ENCODE results near the gene DGCR6L. TPM values are rescaled to one million over a fixed set of nuclear protein-coding genes. Genes with fewer than 3 reads are reported as not detected.
A peak's percentile ranks its signal among the peaks of the same experiment; 100 is the strongest.
"Not testable (repeated sequence)": the region's sequence is repeated elsewhere in the genome, so short reads cannot be mapped to it uniquely, and the experiment has no call there.

DGCR6L gene
- 10 to 100 TPM; 27.7 to 52.3 (median 36.9) TPM for total RNA-seq

GRCh38 chr22:20319745-20320658 is at the start of gene DGCR6L:
Gene DGCR6L, minus strand, starts transcription at chr22:20320060. Its CDS starts 72 bp downstream, at chr22:20319988.
- intact Hi-C loops (cut with DNase I; ENCODE audit: low total_unique reads) (no loop called here), in situ Hi-C loops (cut with MboI; ENCODE audit: low pct_ligation_motif_present in 1 of 4, low pct_unique_long_range_greater_than_20kb in 1 of 4, low sequenced_read_pairs in 3 of 4) (no loop called here)
- H3K4me3 ChIP-seq, result peak within 1 kb of the TSS; percentile 74 to 93 (median 74)
- TF ChIP-seq CTCF (IDR thresholded peaks at IDR 0.05) (peak in 1 of 5 experiments; percentile 9), POLR2AphosphoS5 (IDR thresholded peaks at IDR 0.05) (peak in 2 of 3 donors; percentile 70 to 86), EP300 (IDR thresholded peaks at IDR 0.05; ENCODE audit: low read depth) (no peak), POLR2A (IDR thresholded peaks at IDR 0.05) (peak; percentile 66)
- no peaks in the 10 kb centered on the region for H3K27me3 ChIP-seq
- H3K36me3 ChIP-seq, result no peaks in the 10 kb centered on the region
- DNase-seq, result peak; percentile 98
- H3K4me1 ChIP-seq, result peaks cover 15 to 34% (median 24%) of the 10 kb centered on the region in 4 donors
- H3K9me3 ChIP-seq, result no peaks in the 10 kb centered on the region
- 0% methylated on average over 61 of the region's 98 CpGs; no CpG with 5 or more reads in 1 of the 2 donors for WGBS, 2 donors (ENCODE audit: low coverage in 1 of 2)
- peak within 1 kb of the TSS; percentile 80 to 91 (median 88) for H3K27ac ChIP-seq

GRCh38 chr22:20368875-20369274 is 49.0 kb upstream of the DGCR6L start:
- DNase-seq; H3K4me3 ChIP-seq; intact Hi-C loops (cut with DNase I; ENCODE audit: low total_unique reads); in situ Hi-C loops (cut with MboI; ENCODE audit: low pct_ligation_motif_present in 1 of 4, low pct_unique_long_range_greater_than_20kb in 1 of 4, low sequenced_read_pairs in 3 of 4); H3K36me3 ChIP-seq; H3K9me3 ChIP-seq; H3K27me3 ChIP-seq; H3K4me1 ChIP-seq; H3K27ac ChIP-seq: not testable (repeated sequence)
- 89 to 92% methylated on average over 5 to 9 of the region's 9 CpGs for WGBS, 2 donors (ENCODE audit: low coverage in 1 of 2)

GRCh38 chr22:20366841-20367240 is 47.0 kb upstream of the DGCR6L start:
- H3K4me1 ChIP-seq; H3K9me3 ChIP-seq; intact Hi-C loops (cut with DNase I; ENCODE audit: low total_unique reads); H3K27ac ChIP-seq; H3K36me3 ChIP-seq; in situ Hi-C loops (cut with MboI; ENCODE audit: low pct_ligation_motif_present in 1 of 4, low pct_unique_long_range_greater_than_20kb in 1 of 4, low sequenced_read_pairs in 3 of 4); DNase-seq; H3K4me3 ChIP-seq; H3K27me3 ChIP-seq: not testable (repeated sequence)
- WGBS, 2 donors (ENCODE audit: low coverage in 1 of 2), result 74 to 82% methylated on average over 2 to 8 of the region's 9 CpGs

- H3K4me3 ChIP-seq; H3K27ac ChIP-seq; DNase-seq; H3K36me3 ChIP-seq; intact Hi-C loops (cut with DNase I; ENCODE audit: low total_unique reads); H3K27me3 ChIP-seq; H3K9me3 ChIP-seq; H3K4me1 ChIP-seq; in situ Hi-C loops (cut with MboI; ENCODE audit: low pct_ligation_motif_present in 1 of 4, low pct_unique_long_range_greater_than_20kb in 1 of 4, low sequenced_read_pairs in 3 of 4): not testable (repeated sequence)
- WGBS, 2 donors (ENCODE audit: low coverage in 1 of 2), result 22 to 62% methylated on average over 1 to 7 of the region's 11 CpGs
Observed at GRCh38 chr22:20364335-20365260, 44.7 kb upstream of the DGCR6L start.

GRCh38 chr22:20362403-20362802 is 42.5 kb upstream of the DGCR6L start:
- 94% methylated on average over 10 of the region's 10 CpGs; no CpG with 5 or more reads in 1 of the 2 donors for WGBS, 2 donors (ENCODE audit: low coverage in 1 of 2)
- DNase-seq; H3K27me3 ChIP-seq; intact Hi-C loops (cut with DNase I; ENCODE audit: low total_unique reads); H3K4me1 ChIP-seq; H3K27ac ChIP-seq; H3K36me3 ChIP-seq; H3K9me3 ChIP-seq; H3K4me3 ChIP-seq; in situ Hi-C loops (cut with MboI; ENCODE audit: low pct_ligation_motif_present in 1 of 4, low pct_unique_long_range_greater_than_20kb in 1 of 4, low sequenced_read_pairs in 3 of 4): not testable (repeated sequence)

- not testable (repeated sequence) for H3K9me3 ChIP-seq
- WGBS, 2 donors (ENCODE audit: low coverage in 1 of 2), result 95 to 98% methylated on average over 6 to 54 of the region's 54 CpGs
Observed at GRCh38 chr22:20361752-20362229, 41.9 kb upstream of the DGCR6L start.

GRCh38 chr22:20360866-20361751 is 41.2 kb upstream of the DGCR6L start:
- DNase-seq; intact Hi-C loops (cut with DNase I; ENCODE audit: low total_unique reads); H3K4me3 ChIP-seq; H3K27ac ChIP-seq; H3K4me1 ChIP-seq; H3K27me3 ChIP-seq; in situ Hi-C loops (cut with MboI; ENCODE audit: low pct_ligation_motif_present in 1 of 4, low pct_unique_long_range_greater_than_20kb in 1 of 4, low sequenced_read_pairs in 3 of 4); H3K36me3 ChIP-seq; H3K9me3 ChIP-seq: not testable (repeated sequence)
- WGBS, 2 donors (ENCODE audit: low coverage in 1 of 2), result 95 to 100% methylated on average over 1 to 143 of the region's 145 CpGs

More at GRCh38 chr22:20361752-20362229, 41.9 kb upstream of the DGCR6L start:
- H3K27me3 ChIP-seq; intact Hi-C loops (cut with DNase I; ENCODE audit: low total_unique reads); H3K36me3 ChIP-seq; H3K27ac ChIP-seq; in situ Hi-C loops (cut with MboI; ENCODE audit: low pct_ligation_motif_present in 1 of 4, low pct_unique_long_range_greater_than_20kb in 1 of 4, low sequenced_read_pairs in 3 of 4); DNase-seq; H3K4me1 ChIP-seq; H3K4me3 ChIP-seq: not testable (repeated sequence)

- in situ Hi-C loops (cut with MboI; ENCODE audit: low pct_ligation_motif_present in 1 of 4, low pct_unique_long_range_greater_than_20kb in 1 of 4, low sequenced_read_pairs in 3 of 4); DNase-seq; H3K9me3 ChIP-seq; intact Hi-C loops (cut with DNase I; ENCODE audit: low total_unique reads); H3K36me3 ChIP-seq; H3K4me3 ChIP-seq; H3K27me3 ChIP-seq; H3K27ac ChIP-seq; H3K4me1 ChIP-seq: not testable (repeated sequence)
- WGBS, 2 donors (ENCODE audit: low coverage in 1 of 2), result 95% methylated on average over 60 of the region's 60 CpGs; no CpG with 5 or more reads in 1 of the 2 donors
Observed at GRCh38 chr22:20360261-20360660, 40.4 kb upstream of the DGCR6L start.

Measured in transverse colon (tissue), 4 donors.